Fibroblast of the aortic adventitia (primary cell): ENCODE measurements around the gene PHACTR2. TPM values are rescaled to one million over a fixed set of nuclear protein-coding genes. Genes with fewer than 3 reads are reported as not detected.

Experiments
- DNase-seq: peaks from one replicate; pipeline ENCODE4 v3.0.0-alpha.2; 2010; ENCODE audit warnings: low read depth
- H3K4me3 ChIP-seq: 2 replicates; pipeline ENCODE4 v1.5.1; 2011; ENCODE audit warnings: low read depth, mild to moderate bottlenecking, control low read depth, low read length, moderate library complexity
- CTCF ChIP-seq: IDR thresholded peaks from 2 replicates; pipeline ENCODE4 v1.5.1; 2011; ENCODE audit warnings: mild to moderate bottlenecking, low read length, control low read depth, inconsistent platforms; ENCODE audit not compliant: insufficient read depth
- total RNA-seq: library from RNA; depleted of rRNA; stranded (reverse); fragments of >200 nt; gene quantifications from 2 replicates; pipeline ENCODE4 v1.2.3, GENCODE V29; 2012; ENCODE audit warnings: low replicate concordance

PHACTR2 gene
- total RNA-seq, 1 donor = 74.7 TPM

- no peak for TF ChIP-seq CTCF
- no peak overlapping the region for H3K4me3 ChIP-seq
- DNase-seq = no peak
Measured at GRCh38 chr6:143676437-143677045, 1.2 kb upstream of the PHACTR2 start.

- TF ChIP-seq CTCF = no peak
- DNase-seq = no peak
- peak overlapping the region; percentile 76 for H3K4me3 ChIP-seq
Measured at GRCh38 chr6:143677577-143677890, 231 bp upstream of the PHACTR2 start.

- peak overlapping the region; percentile 76 for H3K4me3 ChIP-seq
- TF ChIP-seq CTCF = no peak
- peak; percentile 45 for DNase-seq
Measured at GRCh38 chr6:143679041-143679440, 1.3 kb downstream of the PHACTR2 start.

- peak; percentile 52 for DNase-seq
- H3K4me3 ChIP-seq = peak overlapping the region; percentile 76
- TF ChIP-seq CTCF = no peak
Measured at GRCh38 chr6:143680141-143680540, 2.4 kb downstream of the PHACTR2 start.

GRCh38 chr6:143682805-143683204 lies 5.0 kb downstream of the PHACTR2 start:
- H3K4me3 ChIP-seq = no peak overlapping the region
- no peak for TF ChIP-seq CTCF
- DNase-seq = no peak

GRCh38 chr6:143684486-143684885 lies 6.7 kb downstream of the PHACTR2 start:
- DNase-seq = no peak
- no peak for TF ChIP-seq CTCF
- H3K4me3 ChIP-seq = no peak overlapping the region

- H3K4me3 ChIP-seq = no peak overlapping the region
- no peak for DNase-seq
- TF ChIP-seq CTCF = no peak
Measured at GRCh38 chr6:143685653-143686052, 7.9 kb downstream of the PHACTR2 start.
